Testis (tissue), 3 donors: ENCODE data around the gene NPHP4. TPM values are rescaled to one million over a fixed set of nuclear protein-coding genes. Genes with fewer than 3 reads are reported as not detected.

Experiments used
- DNase-seq: peaks from one replicate; pipeline ENCODE4 v3.0.0-alpha.2; 2019
- H3K27ac ChIP-seq, 2 donors: fragments of 200-600 bp; sonication (generic); one replicate each; pipeline ENCODE4 v1.5.1; 2019
- H3K27me3 ChIP-seq: fragments of 200-600 bp; sonication (generic); one replicate; pipeline ENCODE4 v1.5.1; 2019
- H3K36me3 ChIP-seq: fragments of 200-600 bp; sonication (generic); one replicate; pipeline ENCODE4 v1.5.1; 2017; ENCODE audit warnings: low read depth; ENCODE audit errors: missing control alignments
- H3K4me1 ChIP-seq: fragments of 200-600 bp; sonication (generic); one replicate; pipeline ENCODE4 v1.5.1; 2019
- H3K4me3 ChIP-seq, 2 donors: fragments of 200-600 bp; sonication (generic); one replicate each; pipeline ENCODE4 v1.5.1; 2017 to 2019
- H3K9me3 ChIP-seq: fragments of 200-600 bp; sonication (generic); one replicate; pipeline ENCODE4 v1.5.1; 2017
- POLR2A ChIP-seq: fragments of 450-650 bp; IDR thresholded peaks from one replicate; pipeline ENCODE4 v1.6.1; 2017; ENCODE audit warnings: antibody characterized with exemption, mild to moderate bottlenecking, moderate library complexity
- WGBS, 2 donors: methylation state at CpG; one replicate each; pipeline ENCODE4 v1.1.5; 2018; 5-methylcytosine and 5-hydroxymethylcytosine counted together
- intact Hi-C: fragments of 100-400 bp; cut with DNase I; formaldehyde crosslinking; loops from one replicate; pipeline ENCODE4 v1.15.1; 2023; ENCODE audit warnings: low total_unique reads
- polyA plus RNA-seq: library from polyadenylated mRNA; stranded (reverse); fragments of 350-450 nt; fragmentation: Illumina TruSeq; extraction: RNeasy Lipid Tissue Mini Kit (QIAGEN cat#74804); gene quantifications from one replicate; pipeline ENCODE4 v1.2.3, GENCODE V29; 2014; ENCODE audit warnings: low read depth, low replicate concordance; ENCODE audit not compliant: insufficient read depth
- total RNA-seq, 2 donors: library from RNA; depleted of rRNA; stranded (reverse); fragments of >200 nt; gene quantifications; one replicate each; pipeline ENCODE4 v1.2.3, GENCODE V29; 2016
- TF ChIP-seq, protein P1 (sequence below), 3 experiments: fragments of 450-650 bp in 2 of 3; fragments of 200-600 bp in 1 of 3; sonication (generic) in 1 of 3; IDR thresholded peaks; one replicate each; pipeline ENCODE4 v1.5.1; 2016 to 2019; ENCODE audit warnings: antibody characterized with exemption in 3 of 3, mild to moderate bottlenecking in 2 of 3, moderate library complexity in 1 of 3

NPHP4 gene
- total and polyA plus RNA-seq, 3 donors from 2014 or later, result 26.3 to 65.9 (median 49.4) TPM

DNA sequence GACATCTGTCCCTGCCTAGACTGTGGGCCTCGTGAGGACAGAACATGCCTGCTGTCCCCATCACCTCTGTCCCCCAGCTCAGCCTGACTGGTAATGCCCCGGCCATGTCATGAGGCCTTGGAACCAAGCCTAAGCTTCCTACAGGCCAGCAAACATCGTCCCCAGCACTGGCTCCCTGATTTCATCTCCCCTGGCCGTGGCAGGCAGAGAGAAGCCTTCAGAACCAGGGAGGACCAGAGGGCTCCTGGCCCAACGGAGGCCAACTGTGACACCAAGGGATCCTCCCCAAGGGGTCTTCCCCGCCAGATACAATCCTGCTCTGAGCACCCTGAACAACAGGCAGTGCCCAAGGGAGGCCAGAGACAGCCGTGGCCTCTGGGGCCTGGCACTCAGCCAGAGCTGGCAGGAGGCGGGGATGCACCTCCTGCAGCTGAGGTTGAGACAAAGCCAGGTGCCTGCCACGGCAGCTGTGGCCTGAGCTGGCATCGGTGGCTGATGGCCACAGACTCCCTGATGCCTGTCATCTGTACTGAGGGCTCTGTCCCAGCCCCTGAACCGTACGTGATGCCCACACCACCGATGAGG lies 9.9 kb upstream of the NPHP4 start:
- Histone ChIP-seq H3K27ac (no peak overlapping the region), H3K4me1 (peaks cover 9% of the 10 kb centered on the region), H3K9me3 (no peaks in the 10 kb centered on the region), H3K4me3 (no peak overlapping the region), H3K36me3 (no peaks in the 10 kb centered on the region), H3K27me3 (no peaks in the 10 kb centered on the region)
- 63 to 100% methylated on average over 1 to 13 of the region's 13 CpGs for WGBS, 2 donors
- DNase-seq, result no peak
- intact Hi-C loops, result no loop called here
- TF ChIP-seq POLR2A, result no peak
- TF ChIP-seq, protein P1, sequence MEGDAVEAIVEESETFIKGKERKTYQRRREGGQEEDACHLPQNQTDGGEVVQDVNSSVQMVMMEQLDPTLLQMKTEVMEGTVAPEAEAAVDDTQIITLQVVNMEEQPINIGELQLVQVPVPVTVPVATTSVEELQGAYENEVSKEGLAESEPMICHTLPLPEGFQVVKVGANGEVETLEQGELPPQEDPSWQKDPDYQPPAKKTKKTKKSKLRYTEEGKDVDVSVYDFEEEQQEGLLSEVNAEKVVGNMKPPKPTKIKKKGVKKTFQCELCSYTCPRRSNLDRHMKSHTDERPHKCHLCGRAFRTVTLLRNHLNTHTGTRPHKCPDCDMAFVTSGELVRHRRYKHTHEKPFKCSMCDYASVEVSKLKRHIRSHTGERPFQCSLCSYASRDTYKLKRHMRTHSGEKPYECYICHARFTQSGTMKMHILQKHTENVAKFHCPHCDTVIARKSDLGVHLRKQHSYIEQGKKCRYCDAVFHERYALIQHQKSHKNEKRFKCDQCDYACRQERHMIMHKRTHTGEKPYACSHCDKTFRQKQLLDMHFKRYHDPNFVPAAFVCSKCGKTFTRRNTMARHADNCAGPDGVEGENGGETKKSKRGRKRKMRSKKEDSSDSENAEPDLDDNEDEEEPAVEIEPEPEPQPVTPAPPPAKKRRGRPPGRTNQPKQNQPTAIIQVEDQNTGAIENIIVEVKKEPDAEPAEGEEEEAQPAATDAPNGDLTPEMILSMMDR (IDR thresholded peaks at IDR 0.05), result no peak

DNA sequence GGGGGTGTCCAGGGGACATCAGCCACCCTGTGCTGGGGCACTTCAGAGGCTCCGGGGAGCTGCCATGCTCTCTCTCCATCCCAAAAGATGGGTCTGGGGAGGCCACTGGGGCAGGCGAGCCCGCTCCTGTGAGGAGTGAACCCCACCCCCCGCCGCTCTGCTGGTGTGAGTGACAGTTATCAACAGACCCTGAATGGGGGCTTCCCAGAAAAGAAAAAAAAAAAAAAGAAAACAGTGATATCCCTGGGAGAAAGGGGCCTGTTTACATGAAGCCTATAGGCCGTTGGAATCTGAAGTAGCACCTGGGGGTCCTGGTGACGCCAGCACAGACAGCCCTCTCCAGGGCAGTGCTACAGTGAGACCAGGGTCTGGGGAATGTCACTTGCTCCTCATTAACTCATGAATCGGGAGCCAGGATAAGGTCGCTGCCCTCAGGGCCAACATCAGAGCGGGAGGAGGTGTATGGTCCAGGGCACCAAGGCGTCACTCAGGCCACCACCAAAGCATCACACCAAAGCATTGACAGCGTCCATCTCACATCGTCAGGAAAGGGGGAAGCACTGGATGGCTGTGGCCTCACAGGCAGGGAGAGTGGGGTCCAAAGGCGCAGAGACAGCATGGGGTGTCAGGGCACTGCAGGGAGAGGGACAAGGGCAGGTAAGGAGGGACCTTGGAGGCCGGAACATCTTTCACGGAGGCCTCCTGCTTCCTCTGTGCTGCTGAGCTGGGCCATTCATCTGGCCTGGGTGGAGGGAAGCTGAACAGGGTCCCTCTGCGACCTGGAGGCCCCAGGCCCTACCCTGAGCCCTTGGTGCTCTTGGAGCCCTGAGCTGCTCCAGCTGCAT lies 8.4 kb upstream of the NPHP4 start:
- H3K4me1 ChIP-seq, result peaks cover 5% of the 10 kb centered on the region
- no peak for DNase-seq
- TF ChIP-seq, protein P1 (IDR thresholded peaks at IDR 0.05), result no peak
- no peak for TF ChIP-seq POLR2A
- H3K4me3 ChIP-seq, result no peak overlapping the region
- 97% methylated on average over 16 to 17 of the region's 17 CpGs for WGBS, 2 donors
- no peaks in the 10 kb centered on the region for H3K27me3 ChIP-seq
- no peak overlapping the region for H3K27ac ChIP-seq
- intact Hi-C loops, result no loop called here
- H3K9me3 ChIP-seq, result no peaks in the 10 kb centered on the region
- H3K36me3 ChIP-seq, result no peaks in the 10 kb centered on the region

DNA sequence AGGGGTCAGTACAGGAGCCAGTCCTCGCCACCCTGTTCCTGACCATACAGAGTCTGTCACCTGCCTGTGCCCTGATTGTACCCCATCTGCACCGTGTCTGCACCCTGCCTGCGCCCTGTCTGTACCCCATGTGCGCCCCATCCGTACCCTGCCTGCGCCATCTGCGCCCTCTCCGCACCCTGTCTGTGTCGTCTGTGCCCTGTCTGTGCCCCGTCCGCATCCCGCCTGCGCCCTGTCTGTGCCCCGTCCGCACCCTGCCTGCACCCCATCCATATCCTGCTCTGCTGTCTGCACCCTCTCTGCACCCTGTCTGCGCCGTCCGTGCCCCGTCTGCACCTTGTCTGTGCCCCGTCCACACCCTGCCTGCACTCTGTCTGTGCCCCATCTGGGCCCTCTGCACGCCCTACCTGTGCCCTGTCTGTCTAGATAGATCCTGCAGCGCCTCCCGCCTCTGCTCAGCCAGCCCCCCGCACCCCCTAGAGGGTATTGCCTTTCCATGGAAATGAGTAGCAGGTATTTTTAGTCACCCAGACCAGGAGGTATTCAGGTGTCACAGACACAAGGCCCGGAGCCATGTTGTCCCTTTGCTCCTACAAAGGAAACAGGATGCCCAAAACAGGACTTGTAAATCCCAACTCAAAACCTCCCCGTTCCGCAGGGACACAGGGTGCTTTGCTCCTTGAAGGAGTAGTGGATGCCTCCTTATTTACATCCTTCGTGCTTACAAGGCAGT lies 7.7 kb upstream of the NPHP4 start:
- no peak for DNase-seq
- Histone ChIP-seq H3K27me3 (no peaks in the 10 kb centered on the region), H3K4me1 (peaks cover 5% of the 10 kb centered on the region), H3K4me3 (no peak overlapping the region), H3K9me3 (no peaks in the 10 kb centered on the region), H3K27ac (no peak overlapping the region), H3K36me3 (no peaks in the 10 kb centered on the region)
- intact Hi-C loops, result no loop called here
- WGBS, 2 donors, result 92 to 96% methylated on average over 26 to 28 of the region's 28 CpGs
- TF ChIP-seq, protein P1 (IDR thresholded peaks at IDR 0.05), result no peak
- TF ChIP-seq POLR2A, result no peak

DNA sequence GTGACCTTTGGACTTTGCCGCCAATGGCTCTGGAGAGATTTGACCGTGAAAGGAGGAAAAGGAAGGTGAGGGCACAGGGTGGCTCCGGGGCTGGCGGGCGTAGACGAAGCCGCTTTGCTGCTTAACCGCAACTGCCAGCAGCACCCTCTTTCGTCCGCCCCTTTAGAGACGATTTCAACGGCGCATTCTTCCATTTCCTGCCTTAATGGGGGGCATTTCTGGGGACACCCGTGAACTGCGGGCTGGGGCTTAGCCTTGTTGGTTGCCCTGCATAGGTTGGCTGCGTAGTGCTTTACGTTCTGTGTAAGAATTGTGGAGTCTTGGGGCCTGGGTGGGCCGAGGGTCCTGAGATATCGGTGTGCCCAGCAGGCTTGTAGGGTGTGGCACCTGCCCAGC lies 6.7 kb upstream of the NPHP4 start:
- 95 to 97% methylated on average over 4 to 19 of the region's 19 CpGs for WGBS, 2 donors
- DNase-seq, result no peak

More for the DNA sequence above, 6.7 kb upstream of the NPHP4 start:
- intact Hi-C loops, result no loop called here
- Histone ChIP-seq H3K36me3 (no peaks in the 10 kb centered on the region), H3K27ac (no peak overlapping the region), H3K27me3 (no peaks in the 10 kb centered on the region), H3K9me3 (no peaks in the 10 kb centered on the region), H3K4me3 (no peak overlapping the region), H3K4me1 (peaks cover 5% of the 10 kb centered on the region)
- TF ChIP-seq, protein P1 (IDR thresholded peaks at IDR 0.05), result no peak
- no peak for TF ChIP-seq POLR2A
